ENCODE results near the gene PLEKHA3. TPM values are rescaled to one million over a fixed set of nuclear protein-coding genes. Genes with fewer than 3 reads are reported as not detected.

PLEKHA3 gene
- total and polyA plus RNA-seq, 9 of the 15 experiments (the other 6 are each of a cell fraction or from before 2014, with no cell fraction given): 2.3 to 23.4 (median 10.5) TPM

DNA sequence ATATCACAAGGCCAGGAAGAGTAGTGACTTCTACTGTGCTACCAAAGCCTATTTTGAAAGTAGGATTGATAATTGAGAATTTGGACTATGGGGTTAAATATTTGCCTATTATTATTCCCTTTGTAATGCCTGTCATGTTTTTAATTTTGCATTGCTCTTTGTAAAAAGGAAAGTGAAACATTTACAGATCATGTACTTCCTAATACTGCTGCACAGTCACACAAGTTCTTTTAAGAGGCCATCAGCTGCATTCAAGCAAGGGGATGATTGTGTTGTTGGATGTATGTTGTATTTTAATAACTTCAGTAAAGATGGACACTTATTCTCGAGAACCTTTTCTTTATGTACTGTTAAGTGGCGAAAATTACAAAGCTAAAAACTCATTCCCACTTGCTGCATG lies 70.1 kb downstream of the PLEKHA3 start:
- in situ Hi-C loops (cut with MboI) (no loop called here), intact Hi-C loops (cut with micrococcal nuclease) (no loop called here)
- Histone ChIP-seq H3K79me2 (ENCODE audit: control insufficient read depth, insufficient read depth, low read length) (no peaks in the 10 kb centered on the region), H4K20me1 (replicated peaks; ENCODE audit: control insufficient read depth, insufficient read depth, low read length) (no peaks in the 10 kb centered on the region), H3K36me3 (ENCODE audit: control insufficient read depth, insufficient read depth, low read length) (peaks cover 28% of the 10 kb centered on the region), H3K27me3 (ENCODE audit: control insufficient read depth in 2 of 2, insufficient read depth in 2 of 2, low read length in 2 of 2) (no peaks in the 10 kb centered on the region), H3K4me1 (replicated peaks in 1 of 2; ENCODE audit: control insufficient read depth in 2 of 2, insufficient read depth in 2 of 2, low read length in 2 of 2) (no peaks in the 10 kb centered on the region), H3K9me3 (replicated peaks; ENCODE audit: control insufficient read depth, insufficient read depth, low read depth, low read length) (no peaks in the 10 kb centered on the region), H3K9me1 (ENCODE audit: control insufficient read depth, insufficient read depth, low read length) (no peaks in the 10 kb centered on the region), H3K4me2 (ENCODE audit: insufficient read depth, low read length) (no peak overlapping the region), H3K4me3 (no peak overlapping the region), H3K27ac (ENCODE audit: extremely low read depth, low read depth, low read length) (no peak overlapping the region), H3K9ac (ENCODE audit: insufficient read depth in 1 of 2, low read depth in 2 of 2, low read length in 2 of 2) (no peak overlapping the region), H2AFZ (ENCODE audit: low read depth, low read length) (no peak overlapping the region)
- DNase-seq (ENCODE audit: extremely low read depth in 1 of 4, low spot score in 3 of 4): no peak
- ChIA-PET POLR2A (no interaction called here), CTCF (ENCODE audit: low intra/inter-chr PET ratio) (no interaction called here)
- WGBS (ENCODE audit: insufficient coverage, low coverage, missing lambda C conversion rate): 57% methylated on average over 2 of the region's 2 CpGs
- BruUV-seq (replicated peaks): no TSS peak
- ATAC-seq: no peak
- FAIRE-seq: no peak
- TF ChIP-seq ZZZ3 (IDR thresholded peaks at IDR 0.05) (no peak), NRF1 (conservative IDR thresholded peaks at IDR 0.05 in 1 of 2, IDR thresholded peaks at IDR 0.05 in 1 of 2) (no peak), ZNF780A (CRISPR knock-in tag; IDR thresholded peaks at IDR 0.05) (no peak), SMAD1 (IDR thresholded peaks at IDR 0.05; ENCODE audit: low read depth, low read length, partially characterized antibody) (no peak), RAD51 (IDR thresholded peaks at IDR 0.05; ENCODE audit: borderline replicate concordance, low read depth) (no peak), POLR2AphosphoS5 (IDR thresholded peaks at IDR 0.05; ENCODE audit: control insufficient read depth, insufficient read depth, low read depth, low read length) (no peak)
- TF ChIP-seq, protein P1, sequence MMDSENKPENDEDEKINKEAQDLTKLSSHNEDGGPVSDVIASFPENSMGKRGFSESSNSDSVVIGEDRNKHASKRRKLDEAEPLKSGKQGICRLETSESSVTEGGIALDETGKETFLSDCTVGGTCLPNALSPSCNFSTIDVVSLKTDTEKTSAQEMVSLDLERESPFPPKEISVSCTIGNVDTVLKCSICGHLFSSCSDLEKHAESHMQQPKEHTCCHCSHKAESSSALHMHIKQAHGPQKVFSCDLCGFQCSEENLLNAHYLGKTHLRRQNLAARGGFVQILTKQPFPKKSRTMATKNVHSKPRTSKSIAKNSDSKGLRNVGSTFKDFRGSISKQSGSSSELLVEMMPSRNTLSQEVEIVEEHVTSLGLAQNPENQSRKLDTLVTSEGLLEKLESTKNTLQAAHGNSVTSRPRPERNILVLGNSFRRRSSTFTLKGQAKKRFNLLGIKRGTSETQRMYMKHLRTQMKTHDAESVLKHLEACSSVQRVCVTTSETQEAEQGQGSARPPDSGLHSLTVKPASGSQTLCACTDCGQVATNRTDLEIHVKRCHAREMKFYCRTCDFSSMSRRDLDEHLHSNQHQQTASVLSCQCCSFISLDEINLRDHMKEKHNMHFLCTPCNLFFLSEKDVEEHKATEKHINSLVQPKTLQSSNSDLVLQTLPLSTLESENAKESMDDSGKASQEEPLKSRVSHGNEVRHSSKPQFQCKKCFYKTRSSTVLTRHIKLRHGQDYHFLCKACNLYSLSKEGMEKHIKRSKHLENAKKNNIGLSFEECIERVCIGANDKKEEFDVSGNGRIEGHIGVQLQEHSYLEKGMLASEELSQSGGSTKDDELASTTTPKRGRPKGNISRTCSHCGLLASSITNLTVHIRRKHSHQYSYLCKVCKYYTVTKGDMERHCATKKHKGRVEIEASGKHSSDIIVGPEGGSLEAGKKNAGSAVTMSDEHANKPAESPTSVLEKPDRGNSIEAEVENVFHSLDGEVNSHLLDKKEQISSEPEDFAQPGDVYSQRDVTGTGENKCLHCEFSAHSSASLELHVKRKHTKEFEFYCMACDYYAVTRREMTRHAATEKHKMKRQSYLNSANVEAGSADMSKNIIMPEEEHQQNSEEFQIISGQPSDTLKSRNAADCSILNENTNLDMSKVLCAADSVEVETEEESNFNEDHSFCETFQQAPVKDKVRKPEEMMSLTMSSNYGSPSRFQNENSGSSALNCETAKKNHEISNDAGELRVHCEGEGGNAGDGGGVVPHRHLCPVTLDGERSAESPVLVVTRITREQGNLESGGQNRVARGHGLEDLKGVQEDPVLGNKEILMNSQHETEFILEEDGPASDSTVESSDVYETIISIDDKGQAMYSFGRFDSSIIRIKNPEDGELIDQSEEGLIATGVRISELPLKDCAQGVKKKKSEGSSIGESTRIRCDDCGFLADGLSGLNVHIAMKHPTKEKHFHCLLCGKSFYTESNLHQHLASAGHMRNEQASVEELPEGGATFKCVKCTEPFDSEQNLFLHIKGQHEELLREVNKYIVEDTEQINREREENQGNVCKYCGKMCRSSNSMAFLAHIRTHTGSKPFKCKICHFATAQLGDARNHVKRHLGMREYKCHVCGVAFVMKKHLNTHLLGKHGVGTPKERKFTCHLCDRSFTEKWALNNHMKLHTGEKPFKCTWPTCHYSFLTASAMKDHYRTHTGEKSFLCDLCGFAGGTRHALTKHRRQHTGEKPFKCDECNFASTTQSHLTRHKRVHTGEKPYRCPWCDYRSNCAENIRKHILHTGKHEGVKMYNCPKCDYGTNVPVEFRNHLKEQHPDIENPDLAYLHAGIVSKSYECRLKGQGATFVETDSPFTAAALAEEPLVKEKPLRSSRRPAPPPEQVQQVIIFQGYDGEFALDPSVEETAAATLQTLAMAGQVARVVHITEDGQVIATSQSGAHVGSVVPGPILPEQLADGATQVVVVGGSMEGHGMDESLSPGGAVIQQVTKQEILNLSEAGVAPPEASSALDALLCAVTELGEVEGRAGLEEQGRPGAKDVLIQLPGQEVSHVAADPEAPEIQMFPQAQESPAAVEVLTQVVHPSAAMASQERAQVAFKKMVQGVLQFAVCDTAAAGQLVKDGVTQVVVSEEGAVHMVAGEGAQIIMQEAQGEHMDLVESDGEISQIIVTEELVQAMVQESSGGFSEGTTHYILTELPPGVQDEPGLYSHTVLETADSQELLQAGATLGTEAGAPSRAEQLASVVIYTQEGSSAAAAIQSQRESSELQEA (IDR thresholded peaks at IDR 0.05; ENCODE audit: low read depth): no peak
- TF ChIP-seq, protein P2, sequence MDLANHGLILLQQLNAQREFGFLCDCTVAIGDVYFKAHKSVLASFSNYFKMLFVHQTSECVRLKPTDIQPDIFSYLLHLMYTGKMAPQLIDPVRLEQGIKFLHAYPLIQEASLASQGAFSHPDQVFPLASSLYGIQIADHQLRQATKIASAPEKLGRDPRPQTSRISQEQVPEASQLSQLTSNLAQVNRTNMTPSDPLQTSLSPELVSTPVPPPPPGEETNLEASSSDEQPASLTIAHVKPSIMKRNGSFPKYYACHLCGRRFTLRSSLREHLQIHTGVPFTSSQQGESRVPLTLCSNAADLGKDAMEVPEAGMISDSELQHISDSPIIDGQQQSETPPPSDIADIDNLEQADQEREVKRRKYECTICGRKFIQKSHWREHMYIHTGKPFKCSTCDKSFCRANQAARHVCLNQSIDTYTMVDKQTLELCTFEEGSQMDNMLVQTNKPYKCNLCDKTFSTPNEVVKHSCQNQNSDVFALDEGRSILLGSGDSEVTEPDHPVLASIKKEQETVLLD (IDR thresholded peaks at IDR 0.05): no peak
- TF ChIP-seq, protein P3, sequence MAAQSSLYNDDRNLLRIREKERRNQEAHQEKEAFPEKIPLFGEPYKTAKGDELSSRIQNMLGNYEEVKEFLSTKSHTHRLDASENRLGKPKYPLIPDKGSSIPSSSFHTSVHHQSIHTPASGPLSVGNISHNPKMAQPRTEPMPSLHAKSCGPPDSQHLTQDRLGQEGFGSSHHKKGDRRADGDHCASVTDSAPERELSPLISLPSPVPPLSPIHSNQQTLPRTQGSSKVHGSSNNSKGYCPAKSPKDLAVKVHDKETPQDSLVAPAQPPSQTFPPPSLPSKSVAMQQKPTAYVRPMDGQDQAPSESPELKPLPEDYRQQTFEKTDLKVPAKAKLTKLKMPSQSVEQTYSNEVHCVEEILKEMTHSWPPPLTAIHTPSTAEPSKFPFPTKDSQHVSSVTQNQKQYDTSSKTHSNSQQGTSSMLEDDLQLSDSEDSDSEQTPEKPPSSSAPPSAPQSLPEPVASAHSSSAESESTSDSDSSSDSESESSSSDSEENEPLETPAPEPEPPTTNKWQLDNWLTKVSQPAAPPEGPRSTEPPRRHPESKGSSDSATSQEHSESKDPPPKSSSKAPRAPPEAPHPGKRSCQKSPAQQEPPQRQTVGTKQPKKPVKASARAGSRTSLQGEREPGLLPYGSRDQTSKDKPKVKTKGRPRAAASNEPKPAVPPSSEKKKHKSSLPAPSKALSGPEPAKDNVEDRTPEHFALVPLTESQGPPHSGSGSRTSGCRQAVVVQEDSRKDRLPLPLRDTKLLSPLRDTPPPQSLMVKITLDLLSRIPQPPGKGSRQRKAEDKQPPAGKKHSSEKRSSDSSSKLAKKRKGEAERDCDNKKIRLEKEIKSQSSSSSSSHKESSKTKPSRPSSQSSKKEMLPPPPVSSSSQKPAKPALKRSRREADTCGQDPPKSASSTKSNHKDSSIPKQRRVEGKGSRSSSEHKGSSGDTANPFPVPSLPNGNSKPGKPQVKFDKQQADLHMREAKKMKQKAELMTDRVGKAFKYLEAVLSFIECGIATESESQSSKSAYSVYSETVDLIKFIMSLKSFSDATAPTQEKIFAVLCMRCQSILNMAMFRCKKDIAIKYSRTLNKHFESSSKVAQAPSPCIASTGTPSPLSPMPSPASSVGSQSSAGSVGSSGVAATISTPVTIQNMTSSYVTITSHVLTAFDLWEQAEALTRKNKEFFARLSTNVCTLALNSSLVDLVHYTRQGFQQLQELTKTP (IDR thresholded peaks at IDR 0.05; ENCODE audit: low read depth in 1 of 2, partially characterized antibody in 2 of 2): no peak
